Cardiac muscle cell (in vitro differentiated cells and primary cell): Measurements from ENCODE around the gene ALOX5. TPM values are rescaled to one million over a fixed set of nuclear protein-coding genes. Genes with fewer than 3 reads are reported as not detected.

Experiments used
- DNase-seq, 2 donors: peaks; one replicate each; pipeline versions ENCODE4 v3.0.0 to v3.0.0-alpha.2; 2010 to 2017; ENCODE audit warnings: low read depth in 1 of 2, low spot score in 1 of 2
- H3K27ac ChIP-seq: fragments of 200-600 bp; sonication (generic); 2 replicates; pipeline ENCODE4 v1.5.1; 2016
- H3K27me3 ChIP-seq: fragments of 200-600 bp; sonication (generic); 2 replicates; pipeline ENCODE4 v1.6.0; 2016; ENCODE audit warnings: control low read depth
- H3K36me3 ChIP-seq: fragments of 200-600 bp; sonication (generic); 2 replicates; pipeline ENCODE4 v1.5.1; 2016; ENCODE audit warnings: control low read depth
- H3K4me1 ChIP-seq: fragments of 200-600 bp; sonication (generic); 2 replicates; pipeline ENCODE4 v1.8.1; 2017; ENCODE audit warnings: low read depth, mild to moderate bottlenecking, mixed run types
- H3K4me3 ChIP-seq: fragments of 200-600 bp; sonication (generic); 2 replicates; pipeline ENCODE4 v1.5.1; 2016; ENCODE audit warnings: mild to moderate bottlenecking
- H3K9me3 ChIP-seq: fragments of 200-600 bp; sonication (generic); 2 replicates; pipeline ENCODE4 v1.5.1; 2017; ENCODE audit warnings: low read depth, mild to moderate bottlenecking, control low read depth
- CTCF ChIP-seq: IDR thresholded peaks from 2 replicates; pipeline ENCODE4 v1.5.1; 2012; ENCODE audit warnings: low read depth, mild to moderate bottlenecking, low read length
- polyA plus RNA-seq: library from polyadenylated mRNA; unstranded; fragments of >200 nt; fragmentation: Nextera tagmentation; extraction: Ambion mirVana; gene quantifications from 2 replicates; pipeline ENCODE4 v1.2.1, GENCODE V29; 2016
- total RNA-seq: library from RNA; depleted of rRNA; stranded (reverse); fragments of >200 nt; gene quantifications from 2 replicates; pipeline ENCODE4 v1.2.3, GENCODE V29; 2016

Gene ALOX5
- total and polyA plus RNA-seq, 2 experiments from 2014 or later: 0.06 to 0.48 TPM

- DNase-seq: no peak
- Histone ChIP-seq H3K36me3 (no peaks in the 10 kb centered on the region), H3K4me1 (no peaks in the 10 kb centered on the region), H3K9me3 (no peaks in the 10 kb centered on the region), H3K27me3 (peaks cover 69% of the 10 kb centered on the region), H3K4me3 (no peak overlapping the region), H3K27ac (no peak overlapping the region)
- TF ChIP-seq CTCF: no peak
These were observed 1.1 kb downstream of the ALOX5 start for GRCh38 chr10:45375101-45375500.

- H3K27ac ChIP-seq: no peak overlapping the region
- TF ChIP-seq CTCF: no peak
- H3K4me3 ChIP-seq: no peak overlapping the region
- DNase-seq: no peak
- no peaks in the 10 kb centered on the region for H3K9me3 ChIP-seq
- H3K36me3 ChIP-seq: no peaks in the 10 kb centered on the region
- H3K27me3 ChIP-seq: peaks cover 62% of the 10 kb centered on the region
- no peaks in the 10 kb centered on the region for H3K4me1 ChIP-seq
These were observed 1.8 kb downstream of the ALOX5 start for GRCh38 chr10:45375716-45376231.

GRCh38 chr10:45376371-45376801, 2.4 kb downstream of the ALOX5 start:
- no peak overlapping the region for H3K27ac ChIP-seq
- H3K27me3 ChIP-seq: peaks cover 56% of the 10 kb centered on the region
- no peak for DNase-seq
- TF ChIP-seq CTCF: no peak
- no peak overlapping the region for H3K4me3 ChIP-seq
- H3K36me3 ChIP-seq: no peaks in the 10 kb centered on the region
- no peaks in the 10 kb centered on the region for H3K4me1 ChIP-seq
- no peaks in the 10 kb centered on the region for H3K9me3 ChIP-seq

GRCh38 chr10:45377321-45377720, 3.3 kb downstream of the ALOX5 start:
- peaks cover 47% of the 10 kb centered on the region for H3K27me3 ChIP-seq

GRCh38 chr10:45377858-45378257, 3.8 kb downstream of the ALOX5 start:
- Histone ChIP-seq H3K4me1 (no peaks in the 10 kb centered on the region), H3K27me3 (peaks cover 42% of the 10 kb centered on the region), H3K4me3 (no peak overlapping the region), H3K9me3 (no peaks in the 10 kb centered on the region), H3K36me3 (no peaks in the 10 kb centered on the region), H3K27ac (no peak overlapping the region)
- no peak for DNase-seq
- TF ChIP-seq CTCF: no peak

More at GRCh38 chr10:45377321-45377720, 3.3 kb downstream of the ALOX5 start:
- no peak for DNase-seq
- Histone ChIP-seq H3K27ac (no peak overlapping the region), H3K4me3 (no peak overlapping the region), H3K4me1 (no peaks in the 10 kb centered on the region), H3K36me3 (no peaks in the 10 kb centered on the region), H3K9me3 (no peaks in the 10 kb centered on the region)
- TF ChIP-seq CTCF: no peak
